ENCODE measurements around the gene LEF1.

DNA sequence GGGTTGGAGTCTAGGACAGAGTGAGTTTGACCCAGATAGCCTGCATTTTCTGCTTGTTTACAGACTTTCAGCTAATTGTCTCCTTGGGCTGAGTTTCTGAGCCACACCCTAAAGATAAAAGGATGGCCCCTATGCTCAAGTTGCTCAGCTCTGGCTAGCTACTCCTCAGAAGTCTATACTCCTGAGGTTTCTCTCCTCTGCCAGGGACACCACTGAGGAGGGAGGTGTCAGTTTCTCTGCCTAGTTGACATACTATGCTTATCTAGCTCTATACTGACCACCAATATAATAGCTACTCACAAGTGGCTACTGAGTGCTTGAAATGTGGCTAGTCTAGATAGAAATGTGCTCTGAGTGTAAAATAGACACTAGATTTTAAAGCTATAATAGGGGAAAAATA is 155.4 kb downstream of the LEF1 start:
- TF ChIP-seq POLR2A (IDR thresholded peaks at IDR 0.05) (no peak), POLR2AphosphoS5 (IDR thresholded peaks at IDR 0.05; ENCODE audit: insufficient read depth in 1 of 2, low read depth in 1 of 2) (no peak)
